MG63 (cell line): Measurements from ENCODE around the gene TCF7. TPM values are rescaled to one million over a fixed set of nuclear protein-coding genes. Genes with fewer than 3 reads are reported as not detected.
"Not testable (repeated sequence)": the region's sequence is repeated elsewhere in the genome, so short reads cannot be mapped to it uniquely, and the experiment has no call there.

Source experiments
- DNase-seq: peaks from one replicate; pipeline ENCODE4 v3.0.0-alpha.2; 2020
- H3K27me3 ChIP-seq: fragments of 250-450 bp; sonication (Bioruptor Pico); 2 replicates; pipeline ENCODE4 v1.5.1; 2020; ENCODE audit warnings: mild to moderate bottlenecking, moderate library complexity
- H3K36me3 ChIP-seq: fragments of 250-450 bp; sonication (Bioruptor Pico); 2 replicates; pipeline ENCODE4 v1.5.1; 2020; ENCODE audit warnings: mild to moderate bottlenecking, moderate library complexity
- H3K4me3 ChIP-seq: fragments of 250-450 bp; sonication (Bioruptor Pico); 2 replicates; pipeline ENCODE4 v1.5.1; 2020; ENCODE audit warnings: mild to moderate bottlenecking, moderate library complexity
- H3K9me3 ChIP-seq: fragments of 250-450 bp; sonication (Bioruptor Pico); 2 replicates; pipeline ENCODE4 v1.5.1; 2020; ENCODE audit warnings: mild to moderate bottlenecking, moderate library complexity
- total RNA-seq: library from RNA; depleted of rRNA; stranded (reverse); fragments of >200 nt; shearing (Covaris generic); gene quantifications from 2 replicates; pipeline ENCODE4 v1.2.3, GENCODE V29; 2014; ENCODE audit warnings: low replicate concordance

TCF7 gene
- total RNA-seq, 1 experiment from 2014 or later = 12.0 TPM

- DNase-seq = no peak
- H3K27me3 ChIP-seq = no peaks in the 10 kb centered on the region
- peaks cover 85% of the 10 kb centered on the region for H3K36me3 ChIP-seq
- no peaks in the 10 kb centered on the region for H3K9me3 ChIP-seq
- no peak overlapping the region for H3K4me3 ChIP-seq
These were observed 30.7 kb downstream of the TCF7 start for GRCh38 chr5:134145041-134145757.

- peak; percentile 67 for DNase-seq
- Histone ChIP-seq H3K27me3 (no peaks in the 10 kb centered on the region), H3K36me3 (peaks cover 86% of the 10 kb centered on the region)
These were observed 31.5 kb downstream of the TCF7 start for GRCh38 chr5:134145779-134146581.

GRCh38 chr5:134146651-134147518 lies 32.4 kb downstream of the TCF7 start:
- H3K36me3 ChIP-seq = peaks cover 88% of the 10 kb centered on the region
- no peaks in the 10 kb centered on the region for H3K27me3 ChIP-seq
- H3K4me3 ChIP-seq = no peak overlapping the region
- no peak for DNase-seq
- H3K9me3 ChIP-seq = no peaks in the 10 kb centered on the region

More at GRCh38 chr5:134145779-134146581, 31.5 kb downstream of the TCF7 start:
- H3K9me3 ChIP-seq = no peaks in the 10 kb centered on the region
- no peak overlapping the region for H3K4me3 ChIP-seq

GRCh38 chr5:134148316-134148715 lies 33.8 kb downstream of the TCF7 start:
- Histone ChIP-seq H3K36me3 (peaks cover 94% of the 10 kb centered on the region), H3K4me3 (no peak overlapping the region), H3K27me3 (no peaks in the 10 kb centered on the region), H3K9me3 (no peaks in the 10 kb centered on the region)
- no peak for DNase-seq

- no peaks in the 10 kb centered on the region for H3K9me3 ChIP-seq
- no peak overlapping the region for H3K4me3 ChIP-seq
- no peak for DNase-seq
- no peaks in the 10 kb centered on the region for H3K27me3 ChIP-seq
- H3K36me3 ChIP-seq = peaks cover 94% of the 10 kb centered on the region
These were observed 34.6 kb downstream of the TCF7 start for GRCh38 chr5:134148986-134149539.

GRCh38 chr5:134149571-134150303 lies 35.3 kb downstream of the TCF7 start:
- H3K27me3 ChIP-seq = no peaks in the 10 kb centered on the region
- H3K9me3 ChIP-seq = no peaks in the 10 kb centered on the region
- peaks cover 92% of the 10 kb centered on the region for H3K36me3 ChIP-seq
- DNase-seq = no peak
- H3K4me3 ChIP-seq = no peak overlapping the region

- Histone ChIP-seq H3K27me3 (no peaks in the 10 kb centered on the region), H3K36me3 (peaks cover 92% of the 10 kb centered on the region), H3K4me3 (no peak overlapping the region), H3K9me3 (no peaks in the 10 kb centered on the region)
- no peak for DNase-seq
These were observed 37.2 kb downstream of the TCF7 start for GRCh38 chr5:134151723-134152122.

- H3K4me3 ChIP-seq, H3K9me3 ChIP-seq, DNase-seq, H3K27me3 ChIP-seq: not testable (repeated sequence)
- peaks cover 90% of the 10 kb centered on the region for H3K36me3 ChIP-seq
These were observed 37.8 kb downstream of the TCF7 start for GRCh38 chr5:134152173-134152832.

- no peak for DNase-seq
- no peaks in the 10 kb centered on the region for H3K27me3 ChIP-seq
- no peak overlapping the region for H3K4me3 ChIP-seq
- peaks cover 92% of the 10 kb centered on the region for H3K36me3 ChIP-seq
- no peaks in the 10 kb centered on the region for H3K9me3 ChIP-seq
These were observed 38.8 kb downstream of the TCF7 start for GRCh38 chr5:134153241-134153640.

- DNase-seq = no peak
- peaks cover 95% of the 10 kb centered on the region for H3K36me3 ChIP-seq
- H3K27me3 ChIP-seq = no peaks in the 10 kb centered on the region
- H3K4me3 ChIP-seq = no peak overlapping the region
- no peaks in the 10 kb centered on the region for H3K9me3 ChIP-seq
These were observed 39.2 kb downstream of the TCF7 start for GRCh38 chr5:134153657-134154056.

GRCh38 chr5:134161513-134162395 lies 47.3 kb downstream of the TCF7 start:
- H3K27me3 ChIP-seq = no peaks in the 10 kb centered on the region
- peaks cover 18% of the 10 kb centered on the region for H3K9me3 ChIP-seq
- no peak overlapping the region for H3K4me3 ChIP-seq
- peaks cover 95% of the 10 kb centered on the region for H3K36me3 ChIP-seq
- DNase-seq = no peak

GRCh38 chr5:134162592-134162991 lies 48.1 kb downstream of the TCF7 start:
- no peak for DNase-seq
- H3K36me3 ChIP-seq = peaks cover 97% of the 10 kb centered on the region
- H3K9me3 ChIP-seq = peaks cover 18% of the 10 kb centered on the region
- H3K4me3 ChIP-seq = no peak overlapping the region
- no peaks in the 10 kb centered on the region for H3K27me3 ChIP-seq

GRCh38 chr5:134171972-134172371 lies 57.5 kb downstream of the TCF7 start:
- Histone ChIP-seq H3K9me3 (no peaks in the 10 kb centered on the region), H3K36me3 (peaks cover 72% of the 10 kb centered on the region), H3K4me3 (no peak overlapping the region), H3K27me3 (no peaks in the 10 kb centered on the region)
- no peak for DNase-seq

- H3K9me3 ChIP-seq = no peaks in the 10 kb centered on the region
- H3K27me3 ChIP-seq = no peaks in the 10 kb centered on the region
- DNase-seq = no peak
- H3K36me3 ChIP-seq = peaks cover 44% of the 10 kb centered on the region
- H3K4me3 ChIP-seq = peak overlapping the region; percentile 88
These were observed 60.7 kb downstream of the TCF7 start for GRCh38 chr5:134174841-134175839.
